SK-N-SH treated with all-trans-retinoic acid at 6 μM for 48 hours (cell line): ENCODE measurements around the gene ATF6B.
A peak's percentile ranks its signal among the peaks of the same experiment; 100 is the strongest.

Source experiments
- ATAC-seq: fragments of 200-7000 bp; cut with Tn5 transposase; 3 replicates; pipeline ENCODE4 v1.9.1; 2020; ENCODE audit warnings: mild to moderate bottlenecking, moderate library complexity
- ARNTL ChIP-seq: fragments of 450-650 bp; formaldehyde crosslinking; IDR thresholded peaks from 2 replicates; pipeline ENCODE4 v1.5.0; 2020; ENCODE audit warnings: low read depth, mild to moderate bottlenecking, moderate library complexity, borderline replicate concordance
- BACH2 ChIP-seq: fragments of 250-450 bp; sonication (Bioruptor Pico); IDR thresholded peaks from 2 replicates; pipeline ENCODE4 v1.9.0; 2021; ENCODE audit warnings: mild to moderate bottlenecking, borderline replicate concordance
- CREB5 ChIP-seq: fragments of 250-450 bp; sonication (Bioruptor Pico); IDR thresholded peaks from 2 replicates; pipeline ENCODE4 v1.5.1; 2020; ENCODE audit warnings: low read depth, mild to moderate bottlenecking, moderate library complexity
- CSDC2 ChIP-seq: fragments of 250-450 bp; sonication (Bioruptor Pico); IDR thresholded peaks from 2 replicates; pipeline ENCODE4 v1.5.0; 2020; ENCODE audit warnings: mild to moderate bottlenecking, moderate library complexity
- CSRNP3 ChIP-seq: fragments of 250-450 bp; sonication (Bioruptor Pico); IDR thresholded peaks from 2 replicates; pipeline ENCODE4 v1.5.1; 2021; ENCODE audit warnings: mild to moderate bottlenecking, moderate library complexity
- ESRRG ChIP-seq: fragments of 250-450 bp; sonication (Bioruptor Pico); IDR thresholded peaks from 2 replicates; pipeline ENCODE4 v1.6.1; 2021; ENCODE audit warnings: mild to moderate bottlenecking
- GLIS3 ChIP-seq: fragments of 250-450 bp; sonication (Bioruptor Pico); IDR thresholded peaks from 2 replicates; pipeline ENCODE4 v1.5.0; 2020; ENCODE audit warnings: mild to moderate bottlenecking, moderate library complexity
- ISL1 ChIP-seq: fragments of 250-450 bp; sonication (Bioruptor Pico); IDR thresholded peaks from 2 replicates; pipeline ENCODE4 v2.1.2; 2022; ENCODE audit warnings: mild to moderate bottlenecking, moderate library complexity
- OSR1 ChIP-seq: fragments of 250-450 bp; sonication (Bioruptor Pico); IDR thresholded peaks from 2 replicates; pipeline ENCODE4 v1.8.0; 2022; ENCODE audit warnings: moderate library complexity, mild to moderate bottlenecking, inconsistent platforms
- RARB ChIP-seq: fragments of 250-450 bp; sonication (Bioruptor Pico); IDR thresholded peaks from 2 replicates; pipeline ENCODE4 v1.8.0; 2021; ENCODE audit warnings: mild to moderate bottlenecking, moderate library complexity
- SNAI2 ChIP-seq: fragments of 250-450 bp; sonication (Bioruptor Pico); IDR thresholded peaks from 2 replicates; pipeline ENCODE4 v1.5.0; 2020; ENCODE audit warnings: mild to moderate bottlenecking, moderate library complexity
- TCF4 ChIP-seq: fragments of 250-450 bp; sonication (Bioruptor Pico); IDR thresholded peaks from 2 replicates; pipeline ENCODE4 v1.8.0; 2021; ENCODE audit warnings: mild to moderate bottlenecking, moderate library complexity, borderline replicate concordance
- TSHZ2 ChIP-seq: fragments of 250-450 bp; sonication (Bioruptor Pico); IDR thresholded peaks from 2 replicates; pipeline ENCODE4 v1.5.0; 2020; ENCODE audit warnings: mild to moderate bottlenecking, moderate library complexity
- ZC3H10 ChIP-seq: fragments of 250-450 bp; sonication (Bioruptor Pico); IDR thresholded peaks from 2 replicates; pipeline ENCODE4 v1.5.1; 2021; ENCODE audit warnings: mild to moderate bottlenecking, moderate library complexity
- ZFP3 ChIP-seq: fragments of 250-450 bp; sonication (Bioruptor Pico); IDR thresholded peaks from 2 replicates; pipeline ENCODE4 v1.5.0; 2020; ENCODE audit warnings: mild to moderate bottlenecking, moderate library complexity
- ZFP30 ChIP-seq: fragments of 450-650 bp; formaldehyde crosslinking; IDR thresholded peaks from 2 replicates; pipeline ENCODE4 v1.5.0; 2022; ENCODE audit warnings: mild to moderate bottlenecking, moderate library complexity
- ZNF565 ChIP-seq: fragments of 450-650 bp; formaldehyde crosslinking; conservative IDR thresholded peaks from 2 replicates; pipeline ENCODE4 v1.5.0; 2020; ENCODE audit warnings: low read depth, mild to moderate bottlenecking, moderate library complexity
- ZNF70 ChIP-seq: fragments of 450-650 bp; formaldehyde crosslinking; IDR thresholded peaks from 2 replicates; pipeline ENCODE4 v1.5.0; 2020; ENCODE audit warnings: mild to moderate bottlenecking, moderate library complexity
- ZNF8 ChIP-seq: fragments of 450-650 bp; formaldehyde crosslinking; IDR thresholded peaks from 2 replicates; pipeline ENCODE4 v1.5.0; 2020; ENCODE audit warnings: mild to moderate bottlenecking, moderate library complexity
- TF ChIP-seq, protein P1 (sequence below): fragments of 250-450 bp; sonication (Bioruptor Pico); IDR thresholded peaks from 2 replicates; pipeline ENCODE4 v1.8.0; 2020; ENCODE audit warnings: mild to moderate bottlenecking, moderate library complexity, borderline replicate concordance
- TF ChIP-seq, protein P2 (sequence below): fragments of 250-450 bp; sonication (Bioruptor Pico); IDR thresholded peaks from 2 replicates; pipeline ENCODE4 v1.8.0; 2021; ENCODE audit warnings: low read depth, mild to moderate bottlenecking, moderate library complexity, borderline replicate concordance

ATF6B gene

GRCh38 chr6:32115623-32116022 lies 12.4 kb downstream of the ATF6B start:
- ATAC-seq: no peak
- TF ChIP-seq ISL1 (no peak), TCF4 (CRISPR knock-in tag) (no peak), ZC3H10 (CRISPR knock-in tag) (no peak), ESRRG (CRISPR knock-in tag) (no peak), OSR1 (CRISPR knock-in tag) (no peak), ZNF70 (no peak), ZFP3 (CRISPR knock-in tag) (no peak), CSRNP3 (no peak), TSHZ2 (no peak), ZNF8 (CRISPR knock-in tag) (no peak), CSDC2 (CRISPR knock-in tag) (no peak), ZNF565 (no peak), CREB5 (CRISPR knock-in tag) (no peak), RARB (CRISPR knock-in tag) (no peak)
- TF ChIP-seq, protein P1, sequence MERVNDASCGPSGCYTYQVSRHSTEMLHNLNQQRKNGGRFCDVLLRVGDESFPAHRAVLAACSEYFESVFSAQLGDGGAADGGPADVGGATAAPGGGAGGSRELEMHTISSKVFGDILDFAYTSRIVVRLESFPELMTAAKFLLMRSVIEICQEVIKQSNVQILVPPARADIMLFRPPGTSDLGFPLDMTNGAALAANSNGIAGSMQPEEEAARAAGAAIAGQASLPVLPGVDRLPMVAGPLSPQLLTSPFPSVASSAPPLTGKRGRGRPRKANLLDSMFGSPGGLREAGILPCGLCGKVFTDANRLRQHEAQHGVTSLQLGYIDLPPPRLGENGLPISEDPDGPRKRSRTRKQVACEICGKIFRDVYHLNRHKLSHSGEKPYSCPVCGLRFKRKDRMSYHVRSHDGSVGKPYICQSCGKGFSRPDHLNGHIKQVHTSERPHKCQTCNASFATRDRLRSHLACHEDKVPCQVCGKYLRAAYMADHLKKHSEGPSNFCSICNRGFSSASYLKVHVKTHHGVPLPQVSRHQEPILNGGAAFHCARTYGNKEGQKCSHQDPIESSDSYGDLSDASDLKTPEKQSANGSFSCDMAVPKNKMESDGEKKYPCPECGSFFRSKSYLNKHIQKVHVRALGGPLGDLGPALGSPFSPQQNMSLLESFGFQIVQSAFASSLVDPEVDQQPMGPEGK: no peak
- TF ChIP-seq, protein P2, sequence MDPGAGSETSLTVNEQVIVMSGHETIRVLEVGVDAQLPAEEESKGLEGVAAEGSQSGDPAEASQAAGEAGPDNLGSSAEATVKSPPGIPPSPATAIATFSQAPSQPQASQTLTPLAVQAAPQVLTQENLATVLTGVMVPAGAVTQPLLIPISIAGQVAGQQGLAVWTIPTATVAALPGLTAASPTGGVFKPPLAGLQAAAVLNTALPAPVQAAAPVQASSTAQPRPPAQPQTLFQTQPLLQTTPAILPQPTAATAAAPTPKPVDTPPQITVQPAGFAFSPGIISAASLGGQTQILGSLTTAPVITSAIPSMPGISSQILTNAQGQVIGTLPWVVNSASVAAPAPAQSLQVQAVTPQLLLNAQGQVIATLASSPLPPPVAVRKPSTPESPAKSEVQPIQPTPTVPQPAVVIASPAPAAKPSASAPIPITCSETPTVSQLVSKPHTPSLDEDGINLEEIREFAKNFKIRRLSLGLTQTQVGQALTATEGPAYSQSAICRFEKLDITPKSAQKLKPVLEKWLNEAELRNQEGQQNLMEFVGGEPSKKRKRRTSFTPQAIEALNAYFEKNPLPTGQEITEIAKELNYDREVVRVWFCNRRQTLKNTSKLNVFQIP: no peak

DNA sequence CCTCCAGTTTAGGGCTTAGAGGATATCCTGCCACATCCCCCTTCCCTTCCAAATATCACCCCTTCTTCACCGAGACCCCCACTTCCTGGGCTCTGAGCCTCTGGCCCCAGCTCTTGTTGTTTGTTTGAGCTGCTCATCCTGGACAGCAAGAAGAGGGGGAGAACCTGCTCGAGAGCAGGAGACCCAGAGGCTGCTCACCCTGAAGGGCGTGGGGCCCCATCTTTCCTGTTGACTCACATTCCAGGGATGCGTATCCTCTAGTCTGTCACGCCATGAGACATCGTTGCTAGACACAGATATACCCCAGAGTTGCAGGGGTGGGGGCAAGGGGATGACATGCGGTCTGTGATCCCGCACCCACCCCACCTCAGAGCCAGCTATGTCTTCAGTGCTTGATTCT lies 13.2 kb downstream of the ATF6B start:
- TF ChIP-seq ZNF8 (CRISPR knock-in tag) (no peak), CSDC2 (CRISPR knock-in tag) (no peak), SNAI2 (CRISPR knock-in tag) (no peak), ARNTL (CRISPR knock-in tag) (no peak), OSR1 (CRISPR knock-in tag) (no peak), ZC3H10 (CRISPR knock-in tag) (no peak), TSHZ2 (no peak), RARB (CRISPR knock-in tag) (no peak), BACH2 (CRISPR knock-in tag) (no peak), ZFP30 (no peak), GLIS3 (no peak), ESRRG (CRISPR knock-in tag) (no peak), CSRNP3 (no peak), ZFP3 (CRISPR knock-in tag) (no peak)
- TF ChIP-seq, protein P1: no peak
- TF ChIP-seq, protein P2: no peak
- ATAC-seq: peak; percentile 35
